ENCODE data around the gene ALCAM. TPM values are rescaled to one million over a fixed set of nuclear protein-coding genes. Genes with fewer than 3 reads are reported as not detected.

Gene ALCAM
- polyA plus RNA-seq, 1 of the 3 experiments (the other 2 are of a cell fraction), result 58.3 TPM

- Histone ChIP-seq H3K36me3 (replicated peaks in 1 of 2; ENCODE audit: control insufficient read depth in 1 of 2, insufficient read depth in 2 of 2, low read length in 1 of 2) (no peaks in the 10 kb centered on the region), H3F3A (replicated peaks; ENCODE audit: insufficient read depth) (peaks cover 19% of the 10 kb centered on the region), H3K9me2 (no peaks in the 10 kb centered on the region), H3K9ac (no peak overlapping the region), H3K79me2 (ENCODE audit: insufficient read depth) (no peaks in the 10 kb centered on the region), H3K4me3 (ENCODE audit: low read depth in 2 of 2, low read length in 1 of 2) (no peak overlapping the region), H3K27ac (ENCODE audit: low read depth in 2 of 2, low read length in 1 of 2) (peak overlapping the region; percentile 1 to 99; a peak in 2 of 4 replicates), H3K27me3 (ENCODE audit: insufficient read depth) (no peaks in the 10 kb centered on the region), H3K9me3 (no peaks in the 10 kb centered on the region), H3K4me1 (ENCODE audit: control insufficient read depth in 1 of 2, insufficient read depth in 2 of 2, low read depth in 1 of 2, low read length in 1 of 2) (peaks cover 28 to 37% of the 10 kb centered on the region in 2 experiments; a peak in 3 of 4 replicates), H2AFZ (ENCODE audit: low read depth) (no peak overlapping the region; the same call in 1 of the 2 replicates), H4K20me1 (ENCODE audit: insufficient read depth) (no peaks in the 10 kb centered on the region), H3K4me2 (no peak overlapping the region)
- DNase-seq, result no peak
- ChIA-PET CTCF (interaction anchor here (0.6 to 3.3 kb wide), 3 partner anchors 11 to 37 kb away, joined by 3 to 20 read pairs (median 3); partner anchors contain the start of gene ALCAM), POLR2A (no interaction called here)
- 95% methylated on average over 3 of the region's 3 CpGs for WGBS (ENCODE audit: low lambda C conversion rate)
- no peak for TF ChIP-seq GABPA (IDR thresholded peaks at IDR 0.05; ENCODE audit: low read depth)
- no peak for TF ChIP-seq IRF3 (IDR thresholded peaks at IDR 0.05; ENCODE audit: low read depth, low read length)
- no peak for TF ChIP-seq RXRA (IDR thresholded peaks at IDR 0.05; ENCODE audit: borderline replicate concordance, low read depth)
- no peak for TF ChIP-seq TCF12 (IDR thresholded peaks at IDR 0.05)
- no peak for TF ChIP-seq RFX5 (IDR thresholded peaks at IDR 0.05; ENCODE audit: low read length)
- no peak for TF ChIP-seq FOXM1 (IDR thresholded peaks at IDR 0.05; ENCODE audit: low read depth)
- TF ChIP-seq SMC3 (IDR thresholded peaks at IDR 0.05; ENCODE audit: low read depth, low read length), result no peak
- no peak for TF ChIP-seq CHD2 (IDR thresholded peaks at IDR 0.05; ENCODE audit: low read length, partially characterized antibody)
- no peak for TF ChIP-seq CTCF (IDR thresholded peaks at IDR 0.05)
- TF ChIP-seq SIN3A (IDR thresholded peaks at IDR 0.05; ENCODE audit: borderline replicate concordance, low read depth, low read length), result no peak
- no peak for TF ChIP-seq MEF2A (IDR thresholded peaks at IDR 0.05; ENCODE audit: borderline replicate concordance, low read depth)
- no peak for TF ChIP-seq POLR2AphosphoS5 (IDR thresholded peaks at IDR 0.05; ENCODE audit: low read depth, low read length)
- TF ChIP-seq NFIC (IDR thresholded peaks at IDR 0.05; ENCODE audit: borderline replicate concordance), result no peak
- no peak for TF ChIP-seq MAX (IDR thresholded peaks at IDR 0.05; ENCODE audit: low read depth)
These were observed 12.3 kb upstream of the ALCAM start for GRCh38 chr3:105354429-105354828.

- Histone ChIP-seq H3K4me3 (ENCODE audit: low read depth in 2 of 2, low read length in 1 of 2) (no peak overlapping the region; a peak in 1 of 4 replicates), H3K79me2 (ENCODE audit: insufficient read depth) (no peaks in the 10 kb centered on the region), H3K36me3 (replicated peaks in 1 of 2; ENCODE audit: control insufficient read depth in 1 of 2, insufficient read depth in 2 of 2, low read length in 1 of 2) (no peaks in the 10 kb centered on the region), H3K9me2 (no peaks in the 10 kb centered on the region), H3K9ac (peak overlapping the region; percentile 15; the same call in 1 of the 2 replicates), H3K9me3 (no peaks in the 10 kb centered on the region), H3K27ac (ENCODE audit: low read depth in 2 of 2, low read length in 1 of 2) (peak overlapping the region; percentile 68 to 99), H3F3A (replicated peaks; ENCODE audit: insufficient read depth) (peaks cover 29% of the 10 kb centered on the region), H3K27me3 (ENCODE audit: insufficient read depth) (no peaks in the 10 kb centered on the region), H4K20me1 (ENCODE audit: insufficient read depth) (no peaks in the 10 kb centered on the region), H2AFZ (ENCODE audit: low read depth) (peak overlapping the region; percentile 57; the same call in 1 of the 2 replicates), H3K4me2 (peak overlapping the region; percentile 40; the same call in 1 of the 2 replicates), H3K4me1 (ENCODE audit: control insufficient read depth in 1 of 2, insufficient read depth in 2 of 2, low read depth in 1 of 2, low read length in 1 of 2) (peaks cover 28 to 47% of the 10 kb centered on the region in 2 experiments; a peak in 3 of 4 replicates)
- ChIA-PET CTCF (interaction anchor here (1.0 to 3.3 kb wide), 3 partner anchors 10 to 759 kb away, joined by 3 to 20 read pairs (median 3); partner anchors contain the start of gene ALCAM), POLR2A (no interaction called here)
- WGBS (ENCODE audit: low lambda C conversion rate), result 15% methylated on average over 2 of the region's 2 CpGs
- DNase-seq, result peak; percentile 66
- TF ChIP-seq EP300 (IDR thresholded peaks at IDR 0.05; ENCODE audit: borderline replicate concordance in 1 of 2, low read depth in 1 of 2, low read length in 1 of 2) (peak; percentile 47 to 97; a peak in 3 of 4 replicates), GATA2 (CRISPR knock-in tag; IDR thresholded peaks at IDR 0.05) (peak; percentile 81), TCF12 (IDR thresholded peaks at IDR 0.05) (peak; percentile 89), TAF1 (IDR thresholded peaks at IDR 0.05; ENCODE audit: borderline replicate concordance, low read depth, low read length) (no peak), USF2 (IDR thresholded peaks at IDR 0.05; ENCODE audit: borderline replicate concordance, low read depth, low read length) (no peak), RAD21 (IDR thresholded peaks at IDR 0.05; ENCODE audit: low read length) (peak; percentile 2; the same call in 1 of the 2 replicates), CHD2 (IDR thresholded peaks at IDR 0.05; ENCODE audit: low read length, partially characterized antibody) (peak; percentile 39), GABPA (IDR thresholded peaks at IDR 0.05; ENCODE audit: low read depth) (no peak), PBX3 (IDR thresholded peaks at IDR 0.05) (peak; percentile 88), YY1 (IDR thresholded peaks at IDR 0.05; ENCODE audit: low read depth) (no peak), RCOR1 (IDR thresholded peaks at IDR 0.05; ENCODE audit: low read length) (peak; percentile 62; the same call in 1 of the 2 replicates), JUND (IDR thresholded peaks at IDR 0.05) (peak; percentile 37; the same call in 1 of the 2 replicates), NRF1 (IDR thresholded peaks at IDR 0.05; ENCODE audit: low read depth, low read length) (no peak)
These were observed 11.2 kb upstream of the ALCAM start for GRCh38 chr3:105355408-105356061.

Measured in SK-N-SH (cell line).